DOHH2 (cell line): ENCODE data around the gene KREMEN1.

Source experiments
- H3F3A ChIP-seq: fragments of 200-600 bp; sonication (generic), shearing (Covaris generic); 2 replicates; pipeline ENCODE4 v1.6.0; 2016; ENCODE audit warnings: antibody characterized with exemption, mild to moderate bottlenecking; ENCODE audit not compliant: control insufficient read depth, insufficient read depth
- H3K27ac ChIP-seq: fragments of 200-600 bp; sonication (generic); 2 replicates; pipeline ENCODE4 v1.5.1; 2014; ENCODE audit warnings: low read depth, mild to moderate bottlenecking, low read length, moderate library complexity
- H3K27me3 ChIP-seq: fragments of 200-600 bp; sonication (generic); 2 replicates; pipeline ENCODE4 v1.6.1; 2014; ENCODE audit warnings: mild to moderate bottlenecking, low read length, mixed read lengths; ENCODE audit not compliant: control insufficient read depth
- H3K36me3 ChIP-seq: fragments of 200-600 bp; sonication (generic); 2 replicates; pipeline ENCODE4 v1.6.1; 2014; ENCODE audit warnings: mild to moderate bottlenecking, low read length, moderate library complexity, mixed read lengths; ENCODE audit not compliant: control insufficient read depth
- H3K4me1 ChIP-seq: fragments of 200-600 bp; sonication (generic); 2 replicates; pipeline ENCODE4 v1.6.1; 2014; ENCODE audit warnings: mild to moderate bottlenecking, low read length, mixed read lengths; ENCODE audit not compliant: control insufficient read depth
- H3K4me2 ChIP-seq: fragments of 200-600 bp; sonication (generic); 2 replicates; pipeline ENCODE4 v1.6.0; 2014; ENCODE audit warnings: mild to moderate bottlenecking, low read length, moderate library complexity
- H3K4me3 ChIP-seq: fragments of 200-600 bp; sonication (generic); 2 replicates; pipeline ENCODE4 v1.5.1; 2014; ENCODE audit warnings: mild to moderate bottlenecking, low read length, mixed read lengths
- H3K79me2 ChIP-seq: fragments of 200-600 bp; sonication (generic); 2 replicates; pipeline ENCODE4 v1.6.1; 2014; ENCODE audit warnings: mild to moderate bottlenecking, low read length, mixed read lengths; ENCODE audit not compliant: control insufficient read depth
- H3K9me2 ChIP-seq: fragments of 200-600 bp; sonication (generic); replicated peaks from 2 replicates; pipeline ENCODE4 v1.6.1; 2014; ENCODE audit warnings: mild to moderate bottlenecking, low read length, mixed read lengths; ENCODE audit not compliant: control insufficient read depth
- H3K9me3 ChIP-seq: fragments of 200-600 bp; sonication (generic); 2 replicates; pipeline ENCODE4 v1.6.1; 2014; ENCODE audit warnings: antibody characterized with exemption, low read length, mixed read lengths; ENCODE audit not compliant: control insufficient read depth, insufficient read depth
- H4K20me1 ChIP-seq: fragments of 200-600 bp; sonication (generic); 2 replicates; pipeline ENCODE4 v1.6.0; 2014; ENCODE audit warnings: low read depth, mild to moderate bottlenecking, antibody characterized with exemption, low read length, moderate library complexity; ENCODE audit not compliant: control insufficient read depth, insufficient read depth
- EZH2phosphoT487 ChIP-seq: fragments of 200-600 bp; sonication (generic); IDR thresholded peaks from 2 replicates; pipeline ENCODE4 v1.6.1; 2017; ENCODE audit warnings: borderline replicate concordance, mild to moderate bottlenecking, antibody characterized with exemption, low read length, moderate library complexity, mixed read lengths
- TF ChIP-seq, protein P1 (sequence below): fragments of 200-600 bp; sonication (generic); IDR thresholded peaks from one replicate; pipeline ENCODE4 v1.5.1; 2014; ENCODE audit warnings: antibody characterized with exemption, mild to moderate bottlenecking, low read depth, low read length; ENCODE audit not compliant: poor library complexity, severe bottlenecking

KREMEN1 gene

GRCh38 chr22:29088809-29089208, 16.0 kb downstream of the KREMEN1 start:
- Histone ChIP-seq H3K79me2 (no peaks in the 10 kb centered on the region), H3F3A (no peaks in the 10 kb centered on the region)
- TF ChIP-seq, protein P1, sequence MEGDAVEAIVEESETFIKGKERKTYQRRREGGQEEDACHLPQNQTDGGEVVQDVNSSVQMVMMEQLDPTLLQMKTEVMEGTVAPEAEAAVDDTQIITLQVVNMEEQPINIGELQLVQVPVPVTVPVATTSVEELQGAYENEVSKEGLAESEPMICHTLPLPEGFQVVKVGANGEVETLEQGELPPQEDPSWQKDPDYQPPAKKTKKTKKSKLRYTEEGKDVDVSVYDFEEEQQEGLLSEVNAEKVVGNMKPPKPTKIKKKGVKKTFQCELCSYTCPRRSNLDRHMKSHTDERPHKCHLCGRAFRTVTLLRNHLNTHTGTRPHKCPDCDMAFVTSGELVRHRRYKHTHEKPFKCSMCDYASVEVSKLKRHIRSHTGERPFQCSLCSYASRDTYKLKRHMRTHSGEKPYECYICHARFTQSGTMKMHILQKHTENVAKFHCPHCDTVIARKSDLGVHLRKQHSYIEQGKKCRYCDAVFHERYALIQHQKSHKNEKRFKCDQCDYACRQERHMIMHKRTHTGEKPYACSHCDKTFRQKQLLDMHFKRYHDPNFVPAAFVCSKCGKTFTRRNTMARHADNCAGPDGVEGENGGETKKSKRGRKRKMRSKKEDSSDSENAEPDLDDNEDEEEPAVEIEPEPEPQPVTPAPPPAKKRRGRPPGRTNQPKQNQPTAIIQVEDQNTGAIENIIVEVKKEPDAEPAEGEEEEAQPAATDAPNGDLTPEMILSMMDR, result no peak
- no peak for TF ChIP-seq EZH2phosphoT487

DNA sequence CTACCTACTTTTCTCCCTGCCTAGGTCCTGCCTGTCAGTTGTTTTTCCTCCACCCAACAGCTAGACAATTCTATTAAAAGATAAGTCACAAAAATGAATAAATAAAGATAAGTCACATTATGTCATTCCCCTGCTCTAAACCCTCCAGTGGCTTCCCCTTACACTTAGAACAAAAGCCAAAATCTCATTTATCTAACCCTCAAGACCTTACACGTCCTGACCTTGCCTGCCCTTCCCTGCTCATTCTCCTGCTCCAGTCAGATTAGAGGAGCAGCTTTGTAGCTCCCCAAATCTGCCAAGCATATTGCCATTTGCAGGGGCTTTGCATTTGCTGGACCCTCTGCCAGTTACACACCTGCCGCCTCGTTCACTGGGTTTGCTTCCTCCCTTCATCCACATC, 16.7 kb downstream of the KREMEN1 start:
- TF ChIP-seq EZH2phosphoT487, result no peak
- TF ChIP-seq, protein P1, result no peak
- Histone ChIP-seq H3K9me3 (no peaks in the 10 kb centered on the region), H3K4me2 (no peak overlapping the region), H3K9me2 (no peaks in the 10 kb centered on the region), H3K4me3 (no peak overlapping the region), H3F3A (no peaks in the 10 kb centered on the region), H3K27me3 (peaks cover 24% of the 10 kb centered on the region), H3K4me1 (no peaks in the 10 kb centered on the region), H3K36me3 (no peaks in the 10 kb centered on the region), H3K27ac (no peak overlapping the region), H4K20me1 (no peaks in the 10 kb centered on the region), H3K79me2 (no peaks in the 10 kb centered on the region)

More at GRCh38 chr22:29088809-29089208, 16.0 kb downstream of the KREMEN1 start:
- Histone ChIP-seq H3K27me3 (peaks cover 24% of the 10 kb centered on the region), H4K20me1 (no peaks in the 10 kb centered on the region), H3K9me3 (no peaks in the 10 kb centered on the region), H3K9me2 (no peaks in the 10 kb centered on the region), H3K4me3 (no peak overlapping the region), H3K4me2 (no peak overlapping the region), H3K27ac (no peak overlapping the region), H3K36me3 (no peaks in the 10 kb centered on the region), H3K4me1 (no peaks in the 10 kb centered on the region)

DNA sequence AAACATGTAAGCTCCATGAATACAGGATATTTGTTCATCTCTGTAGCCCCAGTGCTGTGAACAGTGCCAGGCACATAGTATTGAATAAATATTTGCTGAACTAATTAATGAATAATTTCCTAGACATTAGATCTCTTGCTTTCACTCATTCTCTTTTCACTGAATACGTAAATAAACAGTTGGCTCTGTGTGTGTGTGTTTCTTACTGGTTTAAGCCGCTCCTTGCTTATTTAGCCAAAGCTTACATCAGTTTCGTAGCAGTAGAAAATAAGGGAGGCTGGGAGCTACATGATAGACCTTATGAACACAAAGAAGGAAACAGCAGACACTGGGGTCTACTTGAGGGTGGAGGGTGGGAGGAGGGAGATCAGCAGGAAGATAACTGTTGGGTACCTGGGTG, 17.2 kb downstream of the KREMEN1 start:
- H3K36me3 ChIP-seq, result no peaks in the 10 kb centered on the region
- H3K27me3 ChIP-seq, result peaks cover 26% of the 10 kb centered on the region
- H3K79me2 ChIP-seq, result no peaks in the 10 kb centered on the region
- TF ChIP-seq EZH2phosphoT487, result no peak
- TF ChIP-seq, protein P1, result no peak
- no peaks in the 10 kb centered on the region for H3K9me2 ChIP-seq
- H3K27ac ChIP-seq, result no peak overlapping the region
- no peak overlapping the region for H3K4me3 ChIP-seq
- H3K4me2 ChIP-seq, result no peak overlapping the region
- no peaks in the 10 kb centered on the region for H3K9me3 ChIP-seq
- H4K20me1 ChIP-seq, result no peaks in the 10 kb centered on the region
- H3K4me1 ChIP-seq, result no peaks in the 10 kb centered on the region
- no peaks in the 10 kb centered on the region for H3F3A ChIP-seq
